C4-2B (cell line): Measurements from ENCODE around the gene NFYB.

ENCODE experiments used
- H3K27ac ChIP-seq: fragments of 450-650 bp; 2 replicates; pipeline ENCODE4 v1.5.1; 2017
- ZFX ChIP-seq: fragments of 450-650 bp; IDR thresholded peaks from 2 replicates; pipeline ENCODE4 v1.6.1; 2017
- TF ChIP-seq, protein P1 (sequence below): fragments of 450-650 bp; conservative IDR thresholded peaks from 2 replicates; pipeline ENCODE4 v1.5.1; 2017; ENCODE audit warnings: mild to moderate bottlenecking

The NFYB gene

DNA sequence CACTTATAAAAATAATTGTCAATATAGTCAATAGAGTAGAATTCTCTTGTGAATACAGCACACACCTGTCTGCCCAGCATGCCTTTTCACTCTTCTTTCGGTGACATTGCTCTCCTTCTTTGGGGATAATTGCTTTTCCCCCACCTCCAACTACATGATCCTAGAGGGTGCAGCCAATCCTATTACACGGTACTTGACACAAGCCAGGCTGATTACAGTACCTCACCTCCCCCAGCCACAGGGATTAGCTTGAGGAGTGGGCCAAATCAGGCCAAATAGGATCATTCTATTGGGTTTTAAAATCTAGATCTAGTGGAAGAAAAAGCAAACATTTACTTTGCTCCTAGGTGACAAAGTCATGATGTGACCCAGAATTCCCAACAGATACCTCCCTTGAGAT, 16.8 kb upstream of the NFYB start:
- no peak overlapping the region for H3K27ac ChIP-seq
- no peak for TF ChIP-seq ZFX
- TF ChIP-seq, protein P1, sequence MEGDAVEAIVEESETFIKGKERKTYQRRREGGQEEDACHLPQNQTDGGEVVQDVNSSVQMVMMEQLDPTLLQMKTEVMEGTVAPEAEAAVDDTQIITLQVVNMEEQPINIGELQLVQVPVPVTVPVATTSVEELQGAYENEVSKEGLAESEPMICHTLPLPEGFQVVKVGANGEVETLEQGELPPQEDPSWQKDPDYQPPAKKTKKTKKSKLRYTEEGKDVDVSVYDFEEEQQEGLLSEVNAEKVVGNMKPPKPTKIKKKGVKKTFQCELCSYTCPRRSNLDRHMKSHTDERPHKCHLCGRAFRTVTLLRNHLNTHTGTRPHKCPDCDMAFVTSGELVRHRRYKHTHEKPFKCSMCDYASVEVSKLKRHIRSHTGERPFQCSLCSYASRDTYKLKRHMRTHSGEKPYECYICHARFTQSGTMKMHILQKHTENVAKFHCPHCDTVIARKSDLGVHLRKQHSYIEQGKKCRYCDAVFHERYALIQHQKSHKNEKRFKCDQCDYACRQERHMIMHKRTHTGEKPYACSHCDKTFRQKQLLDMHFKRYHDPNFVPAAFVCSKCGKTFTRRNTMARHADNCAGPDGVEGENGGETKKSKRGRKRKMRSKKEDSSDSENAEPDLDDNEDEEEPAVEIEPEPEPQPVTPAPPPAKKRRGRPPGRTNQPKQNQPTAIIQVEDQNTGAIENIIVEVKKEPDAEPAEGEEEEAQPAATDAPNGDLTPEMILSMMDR = no peak

DNA sequence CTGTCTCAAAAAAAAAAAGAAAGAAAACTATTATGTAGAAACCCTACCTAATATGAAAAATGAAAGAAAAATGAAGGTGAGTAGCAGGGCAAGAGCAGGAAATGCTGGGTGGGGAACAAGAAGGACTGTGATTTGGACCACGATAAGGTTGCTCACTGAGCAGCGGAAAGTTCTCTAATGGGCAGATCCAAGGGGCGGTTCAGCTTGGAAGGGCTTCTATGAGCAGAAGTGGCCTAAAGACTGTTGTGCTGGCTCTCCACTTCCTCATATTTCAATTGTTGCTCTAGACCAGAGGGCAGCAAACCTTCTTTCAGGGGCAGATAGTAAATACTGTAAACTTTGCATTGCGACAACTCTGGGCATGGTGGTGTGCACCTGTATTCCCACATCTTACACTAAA, 16.3 kb upstream of the NFYB start:
- no peak for TF ChIP-seq ZFX
- TF ChIP-seq, protein P1 = no peak
- H3K27ac ChIP-seq = no peak overlapping the region

DNA sequence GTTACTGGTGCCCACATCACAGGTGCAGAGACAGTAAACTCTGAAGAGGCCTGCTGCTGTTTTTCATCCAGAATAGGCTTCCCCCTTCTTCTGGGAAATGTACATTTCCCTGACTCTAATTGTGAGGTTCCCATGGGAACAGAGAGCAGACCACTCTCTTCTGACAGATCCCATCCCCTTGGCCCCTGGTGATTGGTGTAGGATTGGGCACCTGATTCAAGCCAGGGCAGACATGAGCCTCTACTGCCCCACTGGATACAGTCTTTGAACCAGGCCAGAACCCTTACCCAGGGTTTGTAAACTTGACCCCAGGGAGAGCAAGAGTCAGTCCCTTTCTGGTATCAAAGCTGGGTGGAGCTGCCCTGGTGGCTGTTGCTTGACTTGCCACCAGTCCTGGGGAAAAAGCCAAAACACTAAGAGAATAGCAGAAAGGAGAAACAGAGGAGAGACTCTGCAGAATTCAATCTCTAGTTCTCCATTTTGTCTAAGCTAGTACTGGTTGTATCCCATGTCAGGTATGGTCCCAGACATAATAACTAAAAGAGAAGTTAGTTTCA, 14.8 kb upstream of the NFYB start:
- TF ChIP-seq ZFX = no peak
- TF ChIP-seq, protein P1 = no peak
- H3K27ac ChIP-seq = no peak overlapping the region

DNA sequence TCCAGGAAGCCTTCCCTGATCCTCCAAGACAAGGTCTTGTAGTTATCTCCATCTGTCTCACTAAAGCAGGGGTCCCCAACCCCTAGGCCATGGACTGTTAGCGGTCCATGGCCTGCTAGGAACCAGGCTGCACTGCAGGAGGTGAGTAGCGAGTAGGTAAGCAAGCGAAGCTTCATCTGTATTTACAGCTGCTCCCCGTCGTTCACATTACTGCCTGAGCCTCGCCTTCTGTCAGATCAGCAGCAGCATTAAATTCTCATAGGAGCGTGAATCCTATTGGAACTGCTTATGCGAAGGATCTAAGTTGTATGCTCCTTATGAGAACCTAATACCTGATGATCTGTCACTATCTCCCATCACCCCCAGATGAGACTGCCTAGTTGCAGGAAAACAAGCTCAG, 12.4 kb upstream of the NFYB start:
- H3K27ac ChIP-seq = no peak overlapping the region
- TF ChIP-seq, protein P1 = no peak
- no peak for TF ChIP-seq ZFX

DNA sequence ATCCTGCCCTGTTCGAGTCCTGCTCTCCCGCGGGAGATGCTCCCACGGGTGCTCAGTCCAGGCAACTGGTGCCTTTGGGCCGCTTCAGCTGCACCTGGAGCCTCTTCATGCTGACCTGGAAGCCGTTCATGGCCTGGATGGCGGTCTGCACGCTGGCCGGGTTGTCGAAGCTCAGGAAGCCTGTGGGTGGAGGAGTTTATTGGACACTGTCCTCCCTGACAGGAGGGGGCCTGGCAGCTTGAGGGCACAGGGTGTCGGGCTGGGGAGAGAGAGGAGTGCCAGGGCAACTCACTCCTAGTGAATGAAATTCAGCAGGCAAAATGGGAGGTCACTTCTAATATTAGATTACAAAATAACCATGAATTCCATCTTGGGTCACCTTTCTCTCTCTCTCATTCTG, 9.3 kb upstream of the NFYB start:
- TF ChIP-seq, protein P1 = no peak
- TF ChIP-seq ZFX = no peak
- H3K27ac ChIP-seq = no peak overlapping the region

DNA sequence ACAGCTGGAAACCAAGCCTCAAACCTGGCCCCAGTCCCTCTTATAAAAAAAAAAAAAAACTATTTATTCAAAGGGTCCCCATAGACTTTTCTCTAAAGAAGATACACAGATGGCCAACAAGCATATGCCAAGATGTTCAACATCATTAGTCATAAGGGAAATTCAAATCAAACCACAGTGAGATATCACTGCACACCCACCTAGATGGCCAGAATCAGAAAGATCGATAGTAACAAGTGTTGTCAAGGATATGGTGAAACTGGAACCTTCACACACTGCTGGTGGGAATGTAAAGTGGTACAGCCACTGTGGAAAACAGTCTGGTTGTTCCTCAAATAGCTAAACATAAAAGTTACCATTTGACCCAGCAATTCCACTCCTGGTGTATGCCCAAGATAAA, 5.9 kb upstream of the NFYB start:
- no peak for TF ChIP-seq ZFX
- TF ChIP-seq, protein P1 = no peak
- no peak overlapping the region for H3K27ac ChIP-seq

DNA sequence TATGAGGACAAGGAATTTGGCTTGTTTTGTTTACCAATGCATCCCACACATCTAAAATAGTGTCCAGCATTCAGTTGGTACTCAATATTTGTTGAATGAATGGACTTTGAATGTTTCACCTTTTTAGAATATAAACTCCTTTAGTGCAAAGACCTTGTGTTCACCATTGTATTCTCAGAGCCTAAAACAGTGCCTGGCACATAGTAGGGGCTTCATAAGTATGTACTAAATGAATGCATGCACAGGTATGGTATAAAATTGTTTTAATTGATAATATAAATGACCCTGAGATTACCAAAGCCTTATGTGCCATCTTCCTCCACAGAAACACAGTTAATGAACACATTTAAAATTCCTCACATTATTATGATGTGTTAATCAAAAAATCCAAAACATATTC, 5.0 kb upstream of the NFYB start:
- H3K27ac ChIP-seq = no peak overlapping the region
- TF ChIP-seq ZFX = no peak
- TF ChIP-seq, protein P1 = no peak
